Activated CD8-positive, alpha-beta memory T cell treated with anti-CD3 and anti-CD28 coated beads for 4 hours (primary cell): ENCODE measurements around the gene SMIM1.

Experiments used
- DNase-seq, 2 donors: peaks; one replicate each; pipeline ENCODE4 v3.0.0-alpha.2; 2020; ENCODE audit warnings: low read depth in 2 of 2

The SMIM1 gene

GRCh38 chr1:3756394-3756793 lies 16.2 kb upstream of the SMIM1 start:
- DNase-seq = no peak

- no peak for DNase-seq
Observed at GRCh38 chr1:3759164-3759563, 13.4 kb upstream of the SMIM1 start.

- no peak for DNase-seq
Observed at GRCh38 chr1:3759796-3760195, 12.8 kb upstream of the SMIM1 start.

GRCh38 chr1:3761296-3762010 lies 11.1 kb upstream of the SMIM1 start:
- DNase-seq = no peak

- no peak for DNase-seq
Observed at GRCh38 chr1:3762151-3762872, 10.2 kb upstream of the SMIM1 start.

GRCh38 chr1:3762873-3763228 lies 9.7 kb upstream of the SMIM1 start:
- no peak for DNase-seq

- no peak for DNase-seq
Observed at GRCh38 chr1:3763351-3764125, 9.0 kb upstream of the SMIM1 start.

- no peak for DNase-seq
Observed at GRCh38 chr1:3767328-3767925, 5.1 kb upstream of the SMIM1 start.

GRCh38 chr1:3768811-3769390 lies 3.6 kb upstream of the SMIM1 start:
- DNase-seq = no peak

- no peak for DNase-seq
Observed at GRCh38 chr1:3770047-3770765, 2.3 kb upstream of the SMIM1 start.

- no peak for DNase-seq
Observed at GRCh38 chr1:3771108-3772026, 1.2 kb upstream of the SMIM1 start.

- peak; percentile 59 to 72 for DNase-seq
Observed at GRCh38 chr1:3772027-3772714, 378 bp upstream of the SMIM1 start.

GRCh38 chr1:3773572-3774275 lies 1.2 kb downstream of the SMIM1 start:
- DNase-seq = no peak

- DNase-seq = no peak
Observed at GRCh38 chr1:3774276-3774945, 1.9 kb downstream of the SMIM1 start.

- DNase-seq = no peak
Observed at GRCh38 chr1:3774946-3775489, 2.5 kb downstream of the SMIM1 start.

- DNase-seq = no peak
Observed at GRCh38 chr1:3775490-3776230, 3.1 kb downstream of the SMIM1 start.

GRCh38 chr1:3776231-3776961 lies 3.8 kb downstream of the SMIM1 start:
- DNase-seq = no peak
